Glutamatergic neuron (in vitro differentiated cells): ENCODE data around the gene SRSF8. TPM values are rescaled to one million over a fixed set of nuclear protein-coding genes. Genes with fewer than 3 reads are reported as not detected.

Experiments used
- DNase-seq: peaks from one replicate; pipeline ENCODE4 v3.0.0; 2022
- H3K27ac Mint-ChIP-seq: one replicate; pipeline ENCODE4 v1.8.0; 2020; ENCODE audit warnings: mild to moderate bottlenecking, mixed read lengths, inconsistent platforms; ENCODE audit not compliant: unreplicated experiment
- H3K27me3 Mint-ChIP-seq: one replicate; pipeline ENCODE4 v1.8.0; 2020; ENCODE audit warnings: mild to moderate bottlenecking, moderate library complexity, mixed read lengths, inconsistent platforms; ENCODE audit not compliant: unreplicated experiment
- H3K36me3 Mint-ChIP-seq: one replicate; pipeline ENCODE4 v1.8.0; 2020; ENCODE audit warnings: mild to moderate bottlenecking, mixed read lengths, inconsistent platforms; ENCODE audit not compliant: unreplicated experiment
- H3K4me1 Mint-ChIP-seq: one replicate; pipeline ENCODE4 v1.8.0; 2020; ENCODE audit warnings: mild to moderate bottlenecking, low read depth, mixed read lengths, inconsistent platforms; ENCODE audit not compliant: unreplicated experiment
- H3K4me3 Mint-ChIP-seq: one replicate; pipeline ENCODE4 v1.8.0; 2020; ENCODE audit warnings: mild to moderate bottlenecking, mixed read lengths, inconsistent platforms; ENCODE audit not compliant: unreplicated experiment
- H3K9me3 Mint-ChIP-seq: one replicate; pipeline ENCODE4 v1.8.0; 2020; ENCODE audit warnings: mild to moderate bottlenecking, moderate library complexity, mixed read lengths, inconsistent platforms; ENCODE audit not compliant: unreplicated experiment
- total RNA-seq: library from RNA; stranded (reverse); fragmentation: NEBNext Ultra II Directional; extraction: Animal tissue kit (Norgen Biotek cat#: 25700); gene quantifications from one replicate; pipeline ENCODE4 v1.2.1, GENCODE V29; 2021; ENCODE audit not compliant: unreplicated experiment
- TF ChIP-seq, protein P1 (sequence below): fragments of 200-600 bp; sonication (generic); IDR thresholded peaks from one replicate; pipeline ENCODE4 v1.5.0; 2021; ENCODE audit not compliant: partially characterized antibody, unreplicated experiment

Gene SRSF8
- total RNA-seq, 1 donor from 2014 or later, result 45.2 TPM

DNA sequence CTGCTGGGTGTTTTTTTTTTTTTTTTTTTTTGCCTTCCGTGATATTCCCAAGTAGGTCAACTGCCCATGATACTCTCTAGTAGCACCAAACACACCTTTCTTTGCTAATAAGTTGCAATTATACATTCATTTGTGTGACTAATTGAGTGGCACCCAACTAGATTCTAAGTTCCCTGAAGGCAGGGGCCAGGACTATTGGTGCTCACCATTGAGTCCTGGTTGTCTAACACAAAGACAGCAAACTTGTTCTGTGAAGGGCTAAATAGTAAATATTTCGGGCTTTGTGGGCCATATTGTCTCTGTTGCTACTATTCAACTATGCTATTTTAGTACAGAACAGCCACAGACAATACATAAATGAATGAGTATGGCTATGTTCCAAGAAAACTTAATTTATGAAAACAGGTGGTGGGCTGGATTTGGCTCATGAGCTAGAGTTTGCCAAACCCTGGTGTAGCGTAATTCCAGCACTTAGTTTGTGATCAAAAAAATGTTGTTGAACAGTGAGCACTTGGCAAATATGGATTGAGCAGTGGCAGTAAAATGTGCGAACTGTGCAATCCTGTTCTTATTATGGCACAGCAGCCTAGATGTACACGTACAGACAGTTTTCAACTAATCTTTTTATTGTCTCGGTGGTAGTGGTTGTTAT lies 34.3 kb downstream of the SRSF8 start:
- no peak for DNase-seq
- Mint-ChIP-seq H3K9me3 (no peaks in the 10 kb centered on the region), H3K4me3 (no peak overlapping the region), H3K27ac (no peak overlapping the region), H3K27me3 (no peaks in the 10 kb centered on the region), H3K4me1 (peaks cover 9% of the 10 kb centered on the region), H3K36me3 (peaks cover 6% of the 10 kb centered on the region)
- TF ChIP-seq, protein P1, sequence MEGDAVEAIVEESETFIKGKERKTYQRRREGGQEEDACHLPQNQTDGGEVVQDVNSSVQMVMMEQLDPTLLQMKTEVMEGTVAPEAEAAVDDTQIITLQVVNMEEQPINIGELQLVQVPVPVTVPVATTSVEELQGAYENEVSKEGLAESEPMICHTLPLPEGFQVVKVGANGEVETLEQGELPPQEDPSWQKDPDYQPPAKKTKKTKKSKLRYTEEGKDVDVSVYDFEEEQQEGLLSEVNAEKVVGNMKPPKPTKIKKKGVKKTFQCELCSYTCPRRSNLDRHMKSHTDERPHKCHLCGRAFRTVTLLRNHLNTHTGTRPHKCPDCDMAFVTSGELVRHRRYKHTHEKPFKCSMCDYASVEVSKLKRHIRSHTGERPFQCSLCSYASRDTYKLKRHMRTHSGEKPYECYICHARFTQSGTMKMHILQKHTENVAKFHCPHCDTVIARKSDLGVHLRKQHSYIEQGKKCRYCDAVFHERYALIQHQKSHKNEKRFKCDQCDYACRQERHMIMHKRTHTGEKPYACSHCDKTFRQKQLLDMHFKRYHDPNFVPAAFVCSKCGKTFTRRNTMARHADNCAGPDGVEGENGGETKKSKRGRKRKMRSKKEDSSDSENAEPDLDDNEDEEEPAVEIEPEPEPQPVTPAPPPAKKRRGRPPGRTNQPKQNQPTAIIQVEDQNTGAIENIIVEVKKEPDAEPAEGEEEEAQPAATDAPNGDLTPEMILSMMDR, result no peak

DNA sequence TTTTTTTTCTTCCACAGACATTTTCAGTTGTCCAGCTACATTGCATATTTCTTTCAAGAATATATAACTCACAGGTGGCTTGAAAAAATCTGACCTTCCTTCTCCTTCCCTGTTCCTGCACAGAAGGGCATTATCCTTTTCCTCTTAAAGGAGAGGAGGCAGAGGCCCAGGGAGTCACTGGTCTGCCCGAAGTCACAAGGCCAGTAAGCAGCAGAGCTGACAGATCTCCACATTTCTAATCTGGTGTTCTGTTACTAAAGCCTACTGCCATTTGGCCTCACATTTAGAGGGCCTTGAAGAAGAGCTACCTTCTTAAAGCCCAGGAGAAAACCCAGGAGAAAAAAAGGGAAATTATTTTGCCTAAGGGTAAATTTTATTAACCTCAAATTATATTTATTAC lies 35.2 kb downstream of the SRSF8 start:
- Mint-ChIP-seq H3K27ac (no peak overlapping the region), H3K9me3 (no peaks in the 10 kb centered on the region), H3K36me3 (peaks cover 6% of the 10 kb centered on the region), H3K4me3 (no peak overlapping the region), H3K4me1 (peaks cover 9% of the 10 kb centered on the region), H3K27me3 (no peaks in the 10 kb centered on the region)
- DNase-seq, result no peak
- TF ChIP-seq, protein P1, result no peak

DNA sequence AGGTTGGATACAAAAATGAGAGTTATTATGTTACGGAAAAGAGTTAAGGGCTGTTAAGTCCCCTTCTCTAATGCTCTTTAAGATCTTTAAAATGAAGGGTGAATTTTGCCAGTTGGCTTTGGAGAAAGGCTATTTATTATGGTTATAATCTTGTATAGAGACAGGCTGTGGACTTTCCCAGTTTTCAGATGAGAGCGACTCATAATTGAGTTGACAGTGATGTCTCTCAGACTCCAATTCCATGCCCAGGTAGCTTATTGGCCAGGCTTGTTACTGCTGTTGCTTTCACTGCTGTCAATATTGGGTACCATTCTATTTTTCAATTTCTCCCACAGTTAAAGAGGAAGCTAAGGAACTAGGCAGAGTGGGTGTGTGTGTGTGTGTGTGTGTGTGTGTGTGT lies 36.0 kb downstream of the SRSF8 start:
- Mint-ChIP-seq H3K4me3 (no peak overlapping the region), H3K27me3 (no peaks in the 10 kb centered on the region), H3K9me3 (no peaks in the 10 kb centered on the region), H3K27ac (no peak overlapping the region), H3K4me1 (peaks cover 7% of the 10 kb centered on the region), H3K36me3 (no peaks in the 10 kb centered on the region)
- DNase-seq, result no peak
- TF ChIP-seq, protein P1, result no peak

DNA sequence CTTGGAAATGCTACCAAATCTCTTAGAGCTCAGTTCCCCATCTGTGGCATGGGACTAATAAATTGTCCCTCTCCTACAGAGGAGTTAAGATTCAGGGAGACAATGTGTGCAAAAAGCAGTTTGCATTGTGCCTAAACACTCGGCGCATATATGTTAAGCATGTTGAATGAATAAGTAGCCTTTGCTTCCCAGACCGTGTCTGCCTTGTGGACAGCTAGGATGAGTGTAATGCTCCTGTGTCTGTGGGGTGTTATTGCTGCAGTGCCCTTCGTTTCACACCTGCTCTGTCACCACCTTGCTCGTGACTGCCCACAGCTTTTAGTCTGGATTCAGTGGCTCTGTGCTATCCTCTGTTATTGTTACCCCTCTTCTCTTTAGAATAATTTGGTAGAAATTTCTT lies 37.0 kb downstream of the SRSF8 start:
- DNase-seq, result no peak
- Mint-ChIP-seq H3K4me3 (no peak overlapping the region), H3K4me1 (peaks cover 7% of the 10 kb centered on the region), H3K9me3 (peaks cover 4% of the 10 kb centered on the region), H3K27me3 (no peaks in the 10 kb centered on the region), H3K27ac (no peak overlapping the region), H3K36me3 (no peaks in the 10 kb centered on the region)
- TF ChIP-seq, protein P1, result no peak

DNA sequence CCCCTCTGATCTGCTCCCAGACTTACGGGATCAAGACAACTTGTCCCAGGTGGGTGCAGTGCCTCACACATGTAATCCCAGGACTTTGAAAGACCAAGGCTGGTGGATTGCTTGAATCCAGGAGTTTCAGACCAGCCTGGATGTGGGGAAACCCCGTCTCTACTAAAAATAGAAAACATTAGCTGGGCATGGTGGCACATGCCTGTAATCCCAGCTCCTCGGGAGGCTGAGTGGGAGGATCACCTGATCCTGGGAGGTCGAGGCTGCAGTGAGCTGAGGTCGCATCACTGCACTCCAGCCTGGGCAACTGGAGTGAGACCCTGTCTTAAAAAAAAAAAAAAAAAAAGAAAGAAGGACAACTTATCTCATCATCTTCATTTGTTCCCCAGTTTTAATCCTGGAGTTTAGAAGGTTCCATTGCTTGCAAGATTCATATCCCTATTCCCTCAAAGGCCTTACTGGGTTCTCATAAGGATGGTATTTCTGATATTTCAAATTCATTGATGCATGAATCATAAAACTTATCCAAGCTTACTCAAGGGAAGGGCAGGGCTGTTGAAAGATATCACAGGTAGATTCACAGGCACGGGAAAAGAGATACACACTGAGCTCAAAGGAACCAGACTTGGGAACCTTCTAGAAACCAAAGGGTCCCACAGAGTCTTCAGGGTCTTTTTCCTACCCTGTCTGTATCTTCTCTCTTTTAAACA lies 37.6 kb downstream of the SRSF8 start:
- no peaks in the 10 kb centered on the region for H3K36me3 Mint-ChIP-seq
- peaks cover 4% of the 10 kb centered on the region for H3K9me3 Mint-ChIP-seq
- DNase-seq, result no peak
- H3K4me3 Mint-ChIP-seq, result no peak overlapping the region
- H3K27me3 Mint-ChIP-seq, result no peaks in the 10 kb centered on the region
- TF ChIP-seq, protein P1, result no peak
- H3K4me1 Mint-ChIP-seq, result peaks cover 7% of the 10 kb centered on the region
- H3K27ac Mint-ChIP-seq, result no peak overlapping the region
